ENCODE data around the gene WDFY3. TPM values are rescaled to one million over a fixed set of nuclear protein-coding genes. Genes with fewer than 3 reads are reported as not detected.

WDFY3 gene
- total and polyA plus RNA-seq, 4 experiments from 2014 or later = 1.2 to 2.7 (median 2.1) TPM; not detected in 1

GRCh38 chr4:84652478-84652877, 314.0 kb downstream of the WDFY3 start:
- H3K4me3 Mint-ChIP-seq = no peak overlapping the region
- CTCF ChIA-PET (ENCODE audit: partially characterized antibody) = no interaction called here
- intact Hi-C loops (cut with micrococcal nuclease) = no loop called here
- H3K36me3 ChIP-seq (ENCODE audit: insufficient read depth, low read length) = no peaks in the 10 kb centered on the region
- H3K9me3 Mint-ChIP-seq = peaks cover 0 to 9% (median 3%) of the 10 kb centered on the region in 8 donors
- no peaks in the 10 kb centered on the region for H3K9me3 ChIP-seq (ENCODE audit: control insufficient read depth in 1 of 2, low read length in 2 of 2)
- no peak overlapping the region for H3K27ac ChIP-seq (ENCODE audit: low read depth, low read length)
- no peaks in the 10 kb centered on the region for H3K36me3 Mint-ChIP-seq
- H3K27me3 Mint-ChIP-seq = peaks cover 0 to 1% of the 10 kb centered on the region in 2 donors
- no peaks in the 10 kb centered on the region for H3K4me1 ChIP-seq (ENCODE audit: insufficient read depth, low read length)
- DNase-seq = no peak
- H3K4me3 ChIP-seq (ENCODE audit: low read length in 2 of 2) = no peak overlapping the region
- H3K27ac Mint-ChIP-seq = no peak overlapping the region
- POLR2A ChIA-PET (ENCODE audit: partially characterized antibody) = no interaction called here
- no peaks in the 10 kb centered on the region for H3K27me3 ChIP-seq (ENCODE audit: insufficient read depth, low read length)
- no peaks in the 10 kb centered on the region for H3K4me1 Mint-ChIP-seq

DNA sequence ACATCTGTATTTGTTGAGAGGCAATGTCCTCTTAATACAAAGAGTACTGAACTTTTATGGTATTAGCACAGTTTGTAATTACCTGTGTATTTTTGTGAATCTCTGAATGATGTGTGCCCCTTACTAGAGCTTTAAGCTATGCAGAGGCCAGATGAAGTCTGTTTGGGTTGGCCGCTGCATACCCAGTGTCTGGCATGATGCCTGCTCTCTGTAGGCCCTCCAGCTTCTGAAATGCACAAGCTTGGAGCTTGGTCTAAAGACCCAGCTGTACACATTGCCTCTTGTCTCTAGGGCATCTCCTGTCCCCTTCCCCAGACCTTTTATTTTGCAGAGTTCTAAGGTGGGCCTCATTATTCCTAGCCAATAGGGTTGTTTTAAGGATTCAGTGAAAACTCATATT, 315.0 kb downstream of the WDFY3 start:
- Histone ChIP-seq H3K9me3 (ENCODE audit: control insufficient read depth in 1 of 2, low read length in 2 of 2) (no peaks in the 10 kb centered on the region), H3K4me3 (ENCODE audit: low read length in 2 of 2) (no peak overlapping the region), H3K4me1 (ENCODE audit: insufficient read depth, low read length) (no peaks in the 10 kb centered on the region), H3K27ac (ENCODE audit: low read depth, low read length) (no peak overlapping the region), H3K27me3 (ENCODE audit: insufficient read depth, low read length) (no peaks in the 10 kb centered on the region), H3K36me3 (ENCODE audit: insufficient read depth, low read length) (no peaks in the 10 kb centered on the region)
- peak overlapping the region in 1 of 8 donors; percentile 21 for H3K4me3 Mint-ChIP-seq
- H3K27ac Mint-ChIP-seq = no peak overlapping the region
- POLR2A ChIA-PET (ENCODE audit: partially characterized antibody) = no interaction called here
- no peaks in the 10 kb centered on the region for H3K36me3 Mint-ChIP-seq
- DNase-seq = no peak
- H3K27me3 Mint-ChIP-seq = peaks cover 0 to 1% of the 10 kb centered on the region in 2 donors
- CTCF ChIA-PET (ENCODE audit: partially characterized antibody) = no interaction called here
- H3K4me1 Mint-ChIP-seq = no peaks in the 10 kb centered on the region
- intact Hi-C loops (cut with micrococcal nuclease) = no loop called here
- peaks cover 0 to 6% (median 2%) of the 10 kb centered on the region in 8 donors for H3K9me3 Mint-ChIP-seq

DNA sequence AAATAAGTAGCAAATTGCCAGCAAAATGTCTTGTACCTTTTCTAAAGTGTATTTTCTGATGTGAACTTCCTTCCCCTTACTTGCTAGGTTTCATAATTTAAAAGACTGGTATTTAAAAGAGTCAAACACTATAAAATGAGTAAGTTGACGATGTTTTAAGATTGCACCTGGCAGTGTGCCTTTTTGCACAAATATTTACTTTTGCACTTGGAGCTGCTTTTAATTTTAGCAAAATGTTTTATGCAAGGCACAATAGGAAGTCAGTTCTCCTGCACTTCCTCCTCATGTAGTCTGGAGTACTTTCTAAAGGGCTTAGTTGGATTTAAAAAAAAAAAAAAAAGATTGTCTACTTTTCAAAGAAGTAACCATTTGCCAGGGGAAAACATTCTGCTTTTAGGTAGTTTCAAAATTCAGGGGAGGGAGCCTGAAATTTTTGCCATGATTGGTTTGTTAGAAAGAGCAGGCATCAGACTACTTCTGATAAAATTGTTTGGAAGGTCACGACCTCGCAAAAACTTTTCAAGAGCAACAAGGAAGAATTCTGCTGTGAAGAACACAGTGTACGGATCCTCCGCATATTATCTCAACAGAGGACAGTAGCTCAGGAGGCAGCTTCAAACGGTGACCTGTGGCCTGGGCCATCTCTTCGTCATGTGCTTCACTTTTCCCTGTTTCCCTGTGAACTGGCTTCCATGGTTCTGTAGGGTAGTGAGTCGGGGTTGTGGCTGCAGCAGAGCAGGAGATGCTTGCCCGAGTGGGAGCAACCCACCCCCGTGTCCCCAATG, 317.4 kb downstream of the WDFY3 start:
- Histone ChIP-seq H3K27ac (ENCODE audit: low read depth, low read length) (no peak overlapping the region), H3K4me3 (ENCODE audit: low read length in 2 of 2) (no peak overlapping the region), H3K27me3 (ENCODE audit: insufficient read depth, low read length) (no peaks in the 10 kb centered on the region), H3K36me3 (ENCODE audit: insufficient read depth, low read length) (no peaks in the 10 kb centered on the region), H3K4me1 (ENCODE audit: insufficient read depth, low read length) (no peaks in the 10 kb centered on the region), H3K9me3 (ENCODE audit: control insufficient read depth in 1 of 2, low read length in 2 of 2) (no peaks in the 10 kb centered on the region)
- Mint-ChIP-seq H3K4me3 (no peak overlapping the region), H3K36me3 (no peaks in the 10 kb centered on the region), H3K27ac (no peak overlapping the region), H3K4me1 (no peaks in the 10 kb centered on the region), H3K9me3 (no peaks in the 10 kb centered on the region), H3K27me3 (no peaks in the 10 kb centered on the region)
- intact Hi-C loops (cut with micrococcal nuclease) = no loop called here
- ChIA-PET POLR2A (ENCODE audit: partially characterized antibody) (no interaction called here), CTCF (ENCODE audit: partially characterized antibody) (no interaction called here)
- DNase-seq = no peak

- Mint-ChIP-seq H3K27ac (no peak overlapping the region), H3K4me1 (no peaks in the 10 kb centered on the region), H3K27me3 (no peaks in the 10 kb centered on the region), H3K36me3 (no peaks in the 10 kb centered on the region), H3K9me3 (no peaks in the 10 kb centered on the region), H3K4me3 (no peak overlapping the region)
- Histone ChIP-seq H3K36me3 (ENCODE audit: insufficient read depth, low read length) (no peaks in the 10 kb centered on the region), H3K4me1 (ENCODE audit: insufficient read depth, low read length) (no peaks in the 10 kb centered on the region), H3K27me3 (ENCODE audit: insufficient read depth, low read length) (no peaks in the 10 kb centered on the region), H3K4me3 (ENCODE audit: low read length in 2 of 2) (no peak overlapping the region), H3K9me3 (ENCODE audit: control insufficient read depth in 1 of 2, low read length in 2 of 2) (no peaks in the 10 kb centered on the region), H3K27ac (ENCODE audit: low read depth, low read length) (no peak overlapping the region)
- POLR2A ChIA-PET (ENCODE audit: partially characterized antibody) = no interaction called here
- CTCF ChIA-PET (ENCODE audit: partially characterized antibody) = no interaction called here
- DNase-seq = no peak
- intact Hi-C loops (cut with micrococcal nuclease) = no loop called here
Measured at GRCh38 chr4:84648178-84648577, 318.3 kb downstream of the WDFY3 start.

- Mint-ChIP-seq H3K27me3 (no peaks in the 10 kb centered on the region), H3K36me3 (no peaks in the 10 kb centered on the region), H3K27ac (no peak overlapping the region), H3K9me3 (no peaks in the 10 kb centered on the region), H3K4me1 (no peaks in the 10 kb centered on the region), H3K4me3 (no peak overlapping the region)
- no peaks in the 10 kb centered on the region for H3K9me3 ChIP-seq (ENCODE audit: control insufficient read depth in 1 of 2, low read length in 2 of 2)
- ChIA-PET POLR2A (ENCODE audit: partially characterized antibody) (interaction anchor here (0.6 kb wide), 1 partner anchor 19 kb away, joined by 3 read pairs; no protein-coding TSS in a partner anchor), CTCF (ENCODE audit: partially characterized antibody) (no interaction called here)
- DNase-seq = no peak
- H3K27ac ChIP-seq (ENCODE audit: low read depth, low read length) = no peak overlapping the region
- H3K36me3 ChIP-seq (ENCODE audit: insufficient read depth, low read length) = no peaks in the 10 kb centered on the region
- intact Hi-C loops (cut with micrococcal nuclease) = no loop called here
- H3K4me1 ChIP-seq (ENCODE audit: insufficient read depth, low read length) = no peaks in the 10 kb centered on the region
- H3K4me3 ChIP-seq (ENCODE audit: low read length in 2 of 2) = no peak overlapping the region
- H3K27me3 ChIP-seq (ENCODE audit: insufficient read depth, low read length) = no peaks in the 10 kb centered on the region
Measured at GRCh38 chr4:84647312-84647884, 319.1 kb downstream of the WDFY3 start.

GRCh38 chr4:84644087-84644486, 322.4 kb downstream of the WDFY3 start:
- POLR2A ChIA-PET (ENCODE audit: partially characterized antibody) = no interaction called here
- no peak for DNase-seq
- H3K9me3 Mint-ChIP-seq = no peaks in the 10 kb centered on the region
- CTCF ChIA-PET (ENCODE audit: partially characterized antibody) = no interaction called here
- Histone ChIP-seq H3K36me3 (ENCODE audit: insufficient read depth, low read length) (no peaks in the 10 kb centered on the region), H3K27me3 (ENCODE audit: insufficient read depth, low read length) (no peaks in the 10 kb centered on the region), H3K4me1 (ENCODE audit: insufficient read depth, low read length) (no peaks in the 10 kb centered on the region), H3K4me3 (ENCODE audit: low read length in 2 of 2) (no peak overlapping the region), H3K9me3 (ENCODE audit: control insufficient read depth in 1 of 2, low read length in 2 of 2) (no peaks in the 10 kb centered on the region), H3K27ac (ENCODE audit: low read depth, low read length) (no peak overlapping the region)
- H3K4me1 Mint-ChIP-seq = no peaks in the 10 kb centered on the region
- no peaks in the 10 kb centered on the region for H3K36me3 Mint-ChIP-seq
- H3K27me3 Mint-ChIP-seq = no peaks in the 10 kb centered on the region
- intact Hi-C loops (cut with micrococcal nuclease) = no loop called here
- no peak overlapping the region for H3K4me3 Mint-ChIP-seq
- no peak overlapping the region for H3K27ac Mint-ChIP-seq

DNA sequence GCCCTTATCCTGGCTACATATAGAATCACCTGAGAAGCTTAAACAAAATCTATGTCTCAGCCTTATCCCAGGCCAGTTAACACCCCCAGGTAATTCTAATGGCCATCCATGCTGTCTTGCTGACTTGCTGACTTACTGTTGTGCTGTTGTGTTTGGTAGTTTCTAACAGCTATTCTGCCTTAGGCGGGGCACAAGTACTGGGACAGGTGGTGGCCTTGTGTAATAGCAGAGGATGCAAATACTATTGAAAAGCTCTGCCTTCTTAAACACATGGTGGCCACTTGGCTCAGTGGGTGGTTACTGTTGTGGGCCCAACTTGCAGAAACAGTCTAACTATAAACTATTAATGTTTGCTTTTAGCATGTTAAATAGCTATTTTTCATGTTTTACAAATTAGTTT, 327.3 kb downstream of the WDFY3 start:
- no peak for DNase-seq
- Histone ChIP-seq H3K4me3 (ENCODE audit: low read length in 2 of 2) (no peak overlapping the region), H3K9me3 (ENCODE audit: control insufficient read depth in 1 of 2, low read length in 2 of 2) (no peaks in the 10 kb centered on the region), H3K4me1 (ENCODE audit: insufficient read depth, low read length) (no peaks in the 10 kb centered on the region), H3K27ac (ENCODE audit: low read depth, low read length) (no peak overlapping the region), H3K36me3 (ENCODE audit: insufficient read depth, low read length) (no peaks in the 10 kb centered on the region), H3K27me3 (ENCODE audit: insufficient read depth, low read length) (no peaks in the 10 kb centered on the region)
- ChIA-PET CTCF (ENCODE audit: partially characterized antibody) (no interaction called here), POLR2A (ENCODE audit: partially characterized antibody) (no interaction called here)
- Mint-ChIP-seq H3K4me1 (no peaks in the 10 kb centered on the region), H3K9me3 (peaks cover 0 to 5% (median 3%) of the 10 kb centered on the region in 8 donors), H3K27ac (peak overlapping the region in 1 of 7 donors; percentile 42), H3K36me3 (peaks cover 0 to 4% of the 10 kb centered on the region in 2 donors), H3K4me3 (no peak overlapping the region), H3K27me3 (no peaks in the 10 kb centered on the region)
- intact Hi-C loops (cut with micrococcal nuclease) = no loop called here

Measured in CD4-positive, alpha-beta memory T cell (primary cell).